ENCODE results near the gene SIAH3.

The SIAH3 gene

GRCh38 chr13:45863709-45864590, 12.4 kb upstream of the SIAH3 start:
- Histone ChIP-seq H3K9me3 (ENCODE audit: control insufficient read depth in 2 of 2, low read length in 2 of 2) (peaks cover 0 to 3% of the 10 kb centered on the region in 2 donors), H3K4me3 (ENCODE audit: low read length in 2 of 2) (no peak overlapping the region), H3K9ac (ENCODE audit: low read length in 2 of 2) (no peak overlapping the region), H3K27ac (ENCODE audit: low read length) (no peak overlapping the region), H3K36me3 (ENCODE audit: control insufficient read depth in 2 of 2, insufficient read depth in 2 of 2, low read length in 2 of 2) (no peaks in the 10 kb centered on the region), H3K27me3 (ENCODE audit: control insufficient read depth in 1 of 2, insufficient read depth in 2 of 2, low read length in 2 of 2) (no peaks in the 10 kb centered on the region), H3K4me1 (ENCODE audit: control insufficient read depth, insufficient read depth, low read length) (no peaks in the 10 kb centered on the region)

- H3K4me1 ChIP-seq (ENCODE audit: control insufficient read depth, insufficient read depth, low read length): no peaks in the 10 kb centered on the region
- H3K9ac ChIP-seq (ENCODE audit: low read length in 2 of 2): no peak overlapping the region
- no peak overlapping the region for H3K27ac ChIP-seq (ENCODE audit: low read length)
- H3K4me3 ChIP-seq (ENCODE audit: low read length in 2 of 2): no peak overlapping the region
- H3K27me3 ChIP-seq (ENCODE audit: control insufficient read depth in 1 of 2, insufficient read depth in 2 of 2, low read length in 2 of 2): no peaks in the 10 kb centered on the region
- no peaks in the 10 kb centered on the region for H3K36me3 ChIP-seq (ENCODE audit: control insufficient read depth in 2 of 2, insufficient read depth in 2 of 2, low read length in 2 of 2)
- peaks cover 0 to 3% of the 10 kb centered on the region in 2 donors for H3K9me3 ChIP-seq (ENCODE audit: control insufficient read depth in 2 of 2, low read length in 2 of 2)
Measured at GRCh38 chr13:45861322-45861721, 9.8 kb upstream of the SIAH3 start.

- Histone ChIP-seq H3K4me1 (ENCODE audit: control insufficient read depth, insufficient read depth, low read length) (no peaks in the 10 kb centered on the region), H3K27me3 (ENCODE audit: control insufficient read depth in 1 of 2, insufficient read depth in 2 of 2, low read length in 2 of 2) (no peaks in the 10 kb centered on the region), H3K36me3 (ENCODE audit: control insufficient read depth in 2 of 2, insufficient read depth in 2 of 2, low read length in 2 of 2) (no peaks in the 10 kb centered on the region), H3K4me3 (ENCODE audit: low read length in 2 of 2) (no peak overlapping the region), H3K9ac (ENCODE audit: low read length in 2 of 2) (no peak overlapping the region), H3K27ac (ENCODE audit: low read length) (no peak overlapping the region), H3K9me3 (ENCODE audit: control insufficient read depth in 2 of 2, low read length in 2 of 2) (peaks cover 0 to 3% of the 10 kb centered on the region in 2 donors)
Measured at GRCh38 chr13:45860240-45860639, 8.7 kb upstream of the SIAH3 start.

- H3K4me3 ChIP-seq (ENCODE audit: low read length in 2 of 2): no peak overlapping the region
- no peaks in the 10 kb centered on the region for H3K27me3 ChIP-seq (ENCODE audit: control insufficient read depth in 1 of 2, insufficient read depth in 2 of 2, low read length in 2 of 2)
- H3K36me3 ChIP-seq (ENCODE audit: control insufficient read depth in 2 of 2, insufficient read depth in 2 of 2, low read length in 2 of 2): no peaks in the 10 kb centered on the region
- peaks cover 0 to 4% of the 10 kb centered on the region in 2 donors for H3K9me3 ChIP-seq (ENCODE audit: control insufficient read depth in 2 of 2, low read length in 2 of 2)
- H3K9ac ChIP-seq (ENCODE audit: low read length in 2 of 2): no peak overlapping the region
- no peaks in the 10 kb centered on the region for H3K4me1 ChIP-seq (ENCODE audit: control insufficient read depth, insufficient read depth, low read length)
- no peak overlapping the region for H3K27ac ChIP-seq (ENCODE audit: low read length)
Measured at GRCh38 chr13:45859705-45860104, 8.2 kb upstream of the SIAH3 start.

GRCh38 chr13:45852494-45852893, 941 bp upstream of the SIAH3 start:
- Histone ChIP-seq H3K27ac (ENCODE audit: low read length) (no peak overlapping the region), H3K9me3 (ENCODE audit: control insufficient read depth in 2 of 2, low read length in 2 of 2) (peaks cover 0 to 3% of the 10 kb centered on the region in 2 donors), H3K9ac (ENCODE audit: low read length in 2 of 2) (no peak overlapping the region), H3K27me3 (ENCODE audit: control insufficient read depth in 1 of 2, insufficient read depth in 2 of 2, low read length in 2 of 2) (peaks cover 0 to 6% of the 10 kb centered on the region in 2 donors), H3K4me1 (ENCODE audit: control insufficient read depth, insufficient read depth, low read length) (peaks cover 28% of the 10 kb centered on the region), H3K4me3 (ENCODE audit: low read length in 2 of 2) (no peak overlapping the region), H3K36me3 (ENCODE audit: control insufficient read depth in 2 of 2, insufficient read depth in 2 of 2, low read length in 2 of 2) (no peaks in the 10 kb centered on the region)

GRCh38 chr13:45851956-45852355, 403 bp upstream of the SIAH3 start:
- no peak overlapping the region for H3K27ac ChIP-seq (ENCODE audit: low read length)
- H3K9me3 ChIP-seq (ENCODE audit: control insufficient read depth in 2 of 2, low read length in 2 of 2): peaks cover 0 to 3% of the 10 kb centered on the region in 2 donors
- H3K4me3 ChIP-seq (ENCODE audit: low read length in 2 of 2): peak overlapping the region; percentile 45 to 73
- H3K4me1 ChIP-seq (ENCODE audit: control insufficient read depth, insufficient read depth, low read length): peaks cover 29% of the 10 kb centered on the region
- no peak overlapping the region for H3K9ac ChIP-seq (ENCODE audit: low read length in 2 of 2)
- peaks cover 0 to 6% of the 10 kb centered on the region in 2 donors for H3K27me3 ChIP-seq (ENCODE audit: control insufficient read depth in 1 of 2, insufficient read depth in 2 of 2, low read length in 2 of 2)
- no peaks in the 10 kb centered on the region for H3K36me3 ChIP-seq (ENCODE audit: control insufficient read depth in 2 of 2, insufficient read depth in 2 of 2, low read length in 2 of 2)

- Histone ChIP-seq H3K4me1 (ENCODE audit: control insufficient read depth, insufficient read depth, low read length) (peaks cover 29% of the 10 kb centered on the region), H3K27me3 (ENCODE audit: control insufficient read depth in 1 of 2, insufficient read depth in 2 of 2, low read length in 2 of 2) (peaks cover 0 to 6% of the 10 kb centered on the region in 2 donors), H3K9me3 (ENCODE audit: control insufficient read depth in 2 of 2, low read length in 2 of 2) (peaks cover 0 to 3% of the 10 kb centered on the region in 2 donors), H3K36me3 (ENCODE audit: control insufficient read depth in 2 of 2, insufficient read depth in 2 of 2, low read length in 2 of 2) (no peaks in the 10 kb centered on the region), H3K27ac (ENCODE audit: low read length) (no peak overlapping the region), H3K9ac (ENCODE audit: low read length in 2 of 2) (no peak overlapping the region), H3K4me3 (ENCODE audit: low read length in 2 of 2) (peak overlapping the region; percentile 45 to 73)
Measured at GRCh38 chr13:45850027-45850613, 1.4 kb downstream of the SIAH3 start.

- H3K36me3 ChIP-seq (ENCODE audit: control insufficient read depth in 2 of 2, insufficient read depth in 2 of 2, low read length in 2 of 2): no peaks in the 10 kb centered on the region
- H3K27ac ChIP-seq (ENCODE audit: low read length): no peak overlapping the region
- no peak overlapping the region for H3K9ac ChIP-seq (ENCODE audit: low read length in 2 of 2)
- H3K27me3 ChIP-seq (ENCODE audit: control insufficient read depth in 1 of 2, insufficient read depth in 2 of 2, low read length in 2 of 2): peaks cover 0 to 6% of the 10 kb centered on the region in 2 donors
- H3K4me1 ChIP-seq (ENCODE audit: control insufficient read depth, insufficient read depth, low read length): peaks cover 29% of the 10 kb centered on the region
- H3K9me3 ChIP-seq (ENCODE audit: control insufficient read depth in 2 of 2, low read length in 2 of 2): no peaks in the 10 kb centered on the region
- H3K4me3 ChIP-seq (ENCODE audit: low read length in 2 of 2): no peak overlapping the region
Measured at GRCh38 chr13:45849408-45849807, 2.1 kb downstream of the SIAH3 start.

- no peak overlapping the region for H3K27ac ChIP-seq (ENCODE audit: low read length)
Measured at GRCh38 chr13:45847554-45848224, 3.9 kb downstream of the SIAH3 start.

GRCh38 chr13:45846681-45847080, 4.9 kb downstream of the SIAH3 start:
- Histone ChIP-seq H3K4me3 (ENCODE audit: low read length in 2 of 2) (no peak overlapping the region), H3K9me3 (ENCODE audit: control insufficient read depth in 2 of 2, low read length in 2 of 2) (no peaks in the 10 kb centered on the region), H3K4me1 (ENCODE audit: control insufficient read depth, insufficient read depth, low read length) (peaks cover 28% of the 10 kb centered on the region), H3K9ac (ENCODE audit: low read length in 2 of 2) (no peak overlapping the region), H3K27ac (ENCODE audit: low read length) (no peak overlapping the region), H3K36me3 (ENCODE audit: control insufficient read depth in 2 of 2, insufficient read depth in 2 of 2, low read length in 2 of 2) (no peaks in the 10 kb centered on the region), H3K27me3 (ENCODE audit: control insufficient read depth in 1 of 2, insufficient read depth in 2 of 2, low read length in 2 of 2) (peaks cover 0 to 6% of the 10 kb centered on the region in 2 donors)

More at GRCh38 chr13:45847554-45848224, 3.9 kb downstream of the SIAH3 start:
- Histone ChIP-seq H3K4me1 (ENCODE audit: control insufficient read depth, insufficient read depth, low read length) (peaks cover 29% of the 10 kb centered on the region), H3K9ac (ENCODE audit: low read length in 2 of 2) (no peak overlapping the region), H3K4me3 (ENCODE audit: low read length in 2 of 2) (peak overlapping the region in 1 of 2 donors; percentile 8), H3K27me3 (ENCODE audit: control insufficient read depth in 1 of 2, insufficient read depth in 2 of 2, low read length in 2 of 2) (peaks cover 0 to 6% of the 10 kb centered on the region in 2 donors), H3K9me3 (ENCODE audit: control insufficient read depth in 2 of 2, low read length in 2 of 2) (no peaks in the 10 kb centered on the region), H3K36me3 (ENCODE audit: control insufficient read depth in 2 of 2, insufficient read depth in 2 of 2, low read length in 2 of 2) (no peaks in the 10 kb centered on the region)

Measured in stomach smooth muscle (tissue), 2 donors.